MM.1S (cell line): ENCODE data around the gene FGR.
"Not testable (repeated sequence)": the region's sequence is repeated elsewhere in the genome, so short reads cannot be mapped to it uniquely, and the experiment has no call there.

Experiments used
- DNase-seq: peaks from one replicate; pipeline ENCODE4 v3.0.0-alpha.2; 2015
- H2AFZ ChIP-seq: fragments of 300-600 bp; sonication (generic); 2 replicates; pipeline ENCODE4 v1.6.0; 2016; ENCODE audit warnings: antibody characterized with exemption, low read length
- H3F3A ChIP-seq: fragments of 300-600 bp; sonication (generic); 2 replicates; pipeline ENCODE4 v1.6.1; 2016; ENCODE audit warnings: mild to moderate bottlenecking, antibody characterized with exemption, low read length, moderate library complexity, mixed read lengths; ENCODE audit not compliant: insufficient read depth
- H3K27ac ChIP-seq: fragments of 300-600 bp; sonication (generic); 2 replicates; pipeline ENCODE4 v1.5.1; 2016; ENCODE audit warnings: mild to moderate bottlenecking, low read length
- H3K27me3 ChIP-seq: fragments of 300-600 bp; sonication (generic); replicated peaks from 2 replicates; pipeline ENCODE4 v1.6.0; 2016; ENCODE audit warnings: low read length; ENCODE audit not compliant: insufficient read depth
- H3K36me3 ChIP-seq: fragments of 300-600 bp; sonication (generic); replicated peaks from 2 replicates; pipeline ENCODE4 v1.6.1; 2016; ENCODE audit warnings: mild to moderate bottlenecking, low read length, mixed read lengths; ENCODE audit not compliant: insufficient read depth
- H3K4me1 ChIP-seq: fragments of 300-600 bp; sonication (generic); 2 replicates; pipeline ENCODE4 v1.6.1; 2016; ENCODE audit warnings: low read length, mixed read lengths
- H3K4me2 ChIP-seq: fragments of 300-600 bp; sonication (generic); 2 replicates; pipeline ENCODE4 v1.6.0; 2016; ENCODE audit warnings: low read depth, low read length
- H3K4me3 ChIP-seq: fragments of 300-600 bp; sonication (generic); 2 replicates; pipeline ENCODE4 v1.5.1; 2016; ENCODE audit warnings: low read length, mixed read lengths
- H3K79me2 ChIP-seq: fragments of 300-600 bp; sonication (generic); 2 replicates; pipeline ENCODE4 v1.6.1; 2016; ENCODE audit warnings: mixed run types, low read length, mixed read lengths
- H3K9ac ChIP-seq: fragments of 300-600 bp; sonication (generic); 2 replicates; pipeline ENCODE4 v1.6.1; 2016; ENCODE audit warnings: low read length, mixed read lengths
- H3K9me2 ChIP-seq: fragments of 300-600 bp; sonication (generic); replicated peaks from 2 replicates; pipeline ENCODE4 v1.6.1; 2016; ENCODE audit warnings: mild to moderate bottlenecking, low read length, mixed read lengths; ENCODE audit not compliant: insufficient read depth
- H3K9me3 ChIP-seq: fragments of 300-600 bp; sonication (generic); replicated peaks from 2 replicates; pipeline ENCODE4 v1.6.1; 2016; ENCODE audit warnings: mild to moderate bottlenecking, low read length, mixed read lengths; ENCODE audit not compliant: insufficient read depth
- H4K20me1 ChIP-seq: fragments of 300-600 bp; sonication (generic); 2 replicates; pipeline ENCODE4 v1.6.1; 2016; ENCODE audit warnings: mild to moderate bottlenecking, low read length, moderate library complexity, mixed read lengths; ENCODE audit not compliant: insufficient read depth
- CTCF ChIP-seq: fragments of 300-600 bp; sonication (generic); IDR thresholded peaks from 2 replicates; pipeline ENCODE4 v1.5.1; 2016; ENCODE audit warnings: antibody characterized with exemption, low read length, mixed read lengths
- EZH2 ChIP-seq: fragments of 300-600 bp; sonication (generic); optimal IDR thresholded peaks from 2 replicates; pipeline ENCODE3; 2017; ENCODE audit warnings: low read depth, mild to moderate bottlenecking, antibody characterized with exemption, low read length, mixed read lengths
- EZH2phosphoT487 ChIP-seq: fragments of 300-600 bp; sonication (generic); IDR thresholded peaks from 2 replicates; pipeline ENCODE4 v1.6.1; 2018; ENCODE audit warnings: antibody characterized with exemption, low read length

The FGR gene

GRCh38 chr1:27628712-27629111 is 6.3 kb downstream of the FGR start:
- H3F3A ChIP-seq = no peaks in the 10 kb centered on the region
- TF ChIP-seq EZH2phosphoT487 (no peak), CTCF (no peak), EZH2 (no peak)
- H3K27ac ChIP-seq = no peak overlapping the region
- H3K79me2 ChIP-seq = no peaks in the 10 kb centered on the region
- peaks cover 5% of the 10 kb centered on the region for H3K4me1 ChIP-seq
- no peak overlapping the region for H3K4me2 ChIP-seq
- H3K9me3 ChIP-seq = no peaks in the 10 kb centered on the region
- peaks cover 2% of the 10 kb centered on the region for H3K27me3 ChIP-seq
- no peak for DNase-seq
- H2AFZ ChIP-seq = no peak overlapping the region
- no peak overlapping the region for H3K9ac ChIP-seq
- H3K4me3 ChIP-seq = no peak overlapping the region
- H3K9me2 ChIP-seq = no peaks in the 10 kb centered on the region
- H4K20me1 ChIP-seq = no peaks in the 10 kb centered on the region
- H3K36me3 ChIP-seq = no peaks in the 10 kb centered on the region

- H4K20me1 ChIP-seq, H3K27me3 ChIP-seq, H3K27ac ChIP-seq, H3K9me2 ChIP-seq, H3K4me2 ChIP-seq, H3K4me1 ChIP-seq, DNase-seq, H3F3A ChIP-seq, H3K36me3 ChIP-seq, H3K9ac ChIP-seq, H3K9me3 ChIP-seq, H3K79me2 ChIP-seq, H2AFZ ChIP-seq, H3K4me3 ChIP-seq: not testable (repeated sequence)
Measured at GRCh38 chr1:27627733-27628132, 7.3 kb downstream of the FGR start.

GRCh38 chr1:27627061-27627460 is 7.9 kb downstream of the FGR start:
- Histone ChIP-seq H3K79me2 (no peaks in the 10 kb centered on the region), H3K4me1 (peaks cover 5% of the 10 kb centered on the region), H3K4me2 (no peak overlapping the region), H3K36me3 (no peaks in the 10 kb centered on the region), H3K27ac (no peak overlapping the region), H3K9ac (no peak overlapping the region), H3K9me2 (no peaks in the 10 kb centered on the region), H3K4me3 (no peak overlapping the region), H3F3A (no peaks in the 10 kb centered on the region), H4K20me1 (no peaks in the 10 kb centered on the region), H3K9me3 (no peaks in the 10 kb centered on the region), H2AFZ (no peak overlapping the region), H3K27me3 (no peaks in the 10 kb centered on the region)
- TF ChIP-seq EZH2phosphoT487 (no peak), EZH2 (no peak), CTCF (no peak)
- DNase-seq = no peak

- Histone ChIP-seq H4K20me1 (no peaks in the 10 kb centered on the region), H3K9ac (no peak overlapping the region), H3K9me2 (no peaks in the 10 kb centered on the region), H3K9me3 (no peaks in the 10 kb centered on the region), H3K4me3 (no peak overlapping the region), H3F3A (no peaks in the 10 kb centered on the region), H2AFZ (no peak overlapping the region), H3K4me1 (no peaks in the 10 kb centered on the region), H3K79me2 (no peaks in the 10 kb centered on the region), H3K36me3 (no peaks in the 10 kb centered on the region), H3K4me2 (no peak overlapping the region), H3K27ac (no peak overlapping the region), H3K27me3 (no peaks in the 10 kb centered on the region)
- DNase-seq = no peak
- TF ChIP-seq EZH2phosphoT487 (no peak), CTCF (no peak), EZH2 (no peak)
Measured at GRCh38 chr1:27626031-27626935, 8.7 kb downstream of the FGR start.
